HCT116 (cell line): ENCODE data around the gene NDUFA7.

ENCODE experiments used
- EZH2 ChIP-seq: fragments of 200-600 bp; sonication (generic); IDR thresholded peaks from 2 replicates; pipeline ENCODE4 v1.6.1; 2017; ENCODE audit warnings: antibody characterized with exemption, mixed run types
- POLR2A ChIP-seq: IDR thresholded peaks from 2 replicates; pipeline ENCODE4 v1.7.0; 2011; ENCODE audit warnings: borderline replicate concordance; ENCODE audit not compliant: insufficient read depth, insufficient read length; ENCODE audit errors: extremely low read depth
- ZNF274 ChIP-seq: fragments of 200-500 bp; sonication (Bioruptor generic); IDR thresholded peaks from 2 replicates; pipeline ENCODE4 v1.6.1; 2014; ENCODE audit warnings: mild to moderate bottlenecking, low read depth, low read length, inconsistent platforms
- TF ChIP-seq, protein P1 (sequence below), 3 experiments: fragments of 200-600 bp in 1 of 3; sonication (generic) in 1 of 3; IDR thresholded peaks in 2 of 3; conservative IDR thresholded peaks in 1 of 3; 2 replicates each; pipeline ENCODE4 v1.5.1; 2012 to 2017; ENCODE audit warnings: low read depth in 2 of 3, low read length in 2 of 3, antibody characterized with exemption in 1 of 3, borderline replicate concordance in 1 of 3, control low read depth in 1 of 3, mild to moderate bottlenecking in 1 of 3, mixed read lengths in 1 of 3, mixed run types in 1 of 3, moderate library complexity in 1 of 3; ENCODE audit not compliant: insufficient read depth in 1 of 3

DNA sequence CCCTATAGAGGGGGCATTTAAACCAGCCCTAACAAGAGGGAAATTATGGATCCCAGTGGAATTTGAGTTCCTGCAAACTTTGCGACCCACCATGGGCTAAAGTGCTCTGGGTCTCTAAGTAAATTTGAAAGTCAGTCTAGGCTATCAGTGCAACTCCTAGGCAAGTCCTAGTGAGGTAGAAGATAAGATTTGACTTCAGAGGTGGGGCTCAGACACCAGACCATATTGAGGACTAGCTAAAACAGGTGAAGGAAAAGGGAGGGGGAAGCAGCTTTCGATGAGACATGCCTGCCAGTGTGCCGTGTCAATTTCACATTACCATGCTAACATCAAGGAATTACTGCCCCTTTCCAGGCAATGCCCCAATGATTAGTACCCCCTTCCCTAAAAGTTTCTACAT, 51.5 kb downstream of the NDUFA7 start:
- TF ChIP-seq, protein P1, sequence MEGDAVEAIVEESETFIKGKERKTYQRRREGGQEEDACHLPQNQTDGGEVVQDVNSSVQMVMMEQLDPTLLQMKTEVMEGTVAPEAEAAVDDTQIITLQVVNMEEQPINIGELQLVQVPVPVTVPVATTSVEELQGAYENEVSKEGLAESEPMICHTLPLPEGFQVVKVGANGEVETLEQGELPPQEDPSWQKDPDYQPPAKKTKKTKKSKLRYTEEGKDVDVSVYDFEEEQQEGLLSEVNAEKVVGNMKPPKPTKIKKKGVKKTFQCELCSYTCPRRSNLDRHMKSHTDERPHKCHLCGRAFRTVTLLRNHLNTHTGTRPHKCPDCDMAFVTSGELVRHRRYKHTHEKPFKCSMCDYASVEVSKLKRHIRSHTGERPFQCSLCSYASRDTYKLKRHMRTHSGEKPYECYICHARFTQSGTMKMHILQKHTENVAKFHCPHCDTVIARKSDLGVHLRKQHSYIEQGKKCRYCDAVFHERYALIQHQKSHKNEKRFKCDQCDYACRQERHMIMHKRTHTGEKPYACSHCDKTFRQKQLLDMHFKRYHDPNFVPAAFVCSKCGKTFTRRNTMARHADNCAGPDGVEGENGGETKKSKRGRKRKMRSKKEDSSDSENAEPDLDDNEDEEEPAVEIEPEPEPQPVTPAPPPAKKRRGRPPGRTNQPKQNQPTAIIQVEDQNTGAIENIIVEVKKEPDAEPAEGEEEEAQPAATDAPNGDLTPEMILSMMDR (IDR thresholded peaks at IDR 0.05 in 2 of 3, conservative IDR thresholded peaks at IDR 0.05 in 1 of 3; ENCODE audit: borderline replicate concordance in 1 of 3, insufficient read depth in 1 of 3, low read depth in 2 of 3, low read length in 2 of 3) = no peak
- TF ChIP-seq EZH2 (no peak), POLR2A (no peak), ZNF274 (no peak)
